AG09319 (cell line): ENCODE results near the gene TXNRD1.
"Not testable (repeated sequence)": the region's sequence is repeated elsewhere in the genome, so short reads cannot be mapped to it uniquely, and the experiment has no call there.

Source experiments
- DNase-seq: peaks from one replicate; pipeline ENCODE4 v3.0.0-alpha.2; 2010; ENCODE audit warnings: low read depth; ENCODE audit errors: extremely low read depth
- TF ChIP-seq, protein P1 (sequence below): IDR thresholded peaks from 2 replicates; pipeline ENCODE4 v1.5.1; 2011; ENCODE audit warnings: low read depth, mild to moderate bottlenecking, inconsistent platforms, low read length, moderate library complexity

TXNRD1 gene

DNA sequence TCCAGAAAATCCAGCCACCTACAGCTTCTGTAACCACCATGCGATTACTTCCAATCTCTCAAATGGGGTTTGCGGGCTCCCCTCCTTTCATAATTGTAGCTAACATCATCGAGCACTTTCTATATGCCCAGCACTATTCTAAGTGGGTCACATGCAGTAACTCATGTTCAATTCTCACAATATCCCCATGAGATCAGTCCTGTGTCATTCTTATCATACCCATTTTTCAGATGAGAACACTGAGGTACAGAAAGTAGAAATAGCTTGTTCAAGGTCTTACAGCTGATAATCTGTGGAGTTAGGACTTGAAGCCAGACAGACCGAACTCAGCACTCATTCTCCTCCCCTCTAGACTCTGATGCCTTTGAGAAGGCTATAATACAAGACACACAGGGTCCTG, 162.8 kb downstream of the TXNRD1 start:
- no peak for DNase-seq
- TF ChIP-seq, protein P1, sequence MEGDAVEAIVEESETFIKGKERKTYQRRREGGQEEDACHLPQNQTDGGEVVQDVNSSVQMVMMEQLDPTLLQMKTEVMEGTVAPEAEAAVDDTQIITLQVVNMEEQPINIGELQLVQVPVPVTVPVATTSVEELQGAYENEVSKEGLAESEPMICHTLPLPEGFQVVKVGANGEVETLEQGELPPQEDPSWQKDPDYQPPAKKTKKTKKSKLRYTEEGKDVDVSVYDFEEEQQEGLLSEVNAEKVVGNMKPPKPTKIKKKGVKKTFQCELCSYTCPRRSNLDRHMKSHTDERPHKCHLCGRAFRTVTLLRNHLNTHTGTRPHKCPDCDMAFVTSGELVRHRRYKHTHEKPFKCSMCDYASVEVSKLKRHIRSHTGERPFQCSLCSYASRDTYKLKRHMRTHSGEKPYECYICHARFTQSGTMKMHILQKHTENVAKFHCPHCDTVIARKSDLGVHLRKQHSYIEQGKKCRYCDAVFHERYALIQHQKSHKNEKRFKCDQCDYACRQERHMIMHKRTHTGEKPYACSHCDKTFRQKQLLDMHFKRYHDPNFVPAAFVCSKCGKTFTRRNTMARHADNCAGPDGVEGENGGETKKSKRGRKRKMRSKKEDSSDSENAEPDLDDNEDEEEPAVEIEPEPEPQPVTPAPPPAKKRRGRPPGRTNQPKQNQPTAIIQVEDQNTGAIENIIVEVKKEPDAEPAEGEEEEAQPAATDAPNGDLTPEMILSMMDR, result no peak

DNA sequence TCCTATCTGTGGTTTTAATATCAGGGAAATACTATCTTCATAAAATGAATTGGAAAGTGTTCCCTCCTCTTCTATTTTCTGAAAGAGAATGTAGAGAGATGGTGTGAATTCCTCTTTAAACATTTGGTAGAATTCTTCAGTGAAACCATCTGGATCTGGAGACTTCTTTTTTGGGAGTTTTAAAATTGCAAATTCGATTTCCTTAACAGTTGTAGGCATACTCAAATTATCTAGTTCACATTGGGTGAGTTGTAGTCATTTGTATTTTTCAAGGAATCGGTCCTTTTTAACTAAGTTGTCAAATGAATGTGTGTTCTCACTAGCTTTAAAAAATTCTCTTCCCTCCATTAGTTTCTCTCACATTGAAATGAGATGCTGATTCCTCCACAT, 165.8 kb downstream of the TXNRD1 start:
- TF ChIP-seq, protein P1, result no peak
- no peak for DNase-seq

DNA sequence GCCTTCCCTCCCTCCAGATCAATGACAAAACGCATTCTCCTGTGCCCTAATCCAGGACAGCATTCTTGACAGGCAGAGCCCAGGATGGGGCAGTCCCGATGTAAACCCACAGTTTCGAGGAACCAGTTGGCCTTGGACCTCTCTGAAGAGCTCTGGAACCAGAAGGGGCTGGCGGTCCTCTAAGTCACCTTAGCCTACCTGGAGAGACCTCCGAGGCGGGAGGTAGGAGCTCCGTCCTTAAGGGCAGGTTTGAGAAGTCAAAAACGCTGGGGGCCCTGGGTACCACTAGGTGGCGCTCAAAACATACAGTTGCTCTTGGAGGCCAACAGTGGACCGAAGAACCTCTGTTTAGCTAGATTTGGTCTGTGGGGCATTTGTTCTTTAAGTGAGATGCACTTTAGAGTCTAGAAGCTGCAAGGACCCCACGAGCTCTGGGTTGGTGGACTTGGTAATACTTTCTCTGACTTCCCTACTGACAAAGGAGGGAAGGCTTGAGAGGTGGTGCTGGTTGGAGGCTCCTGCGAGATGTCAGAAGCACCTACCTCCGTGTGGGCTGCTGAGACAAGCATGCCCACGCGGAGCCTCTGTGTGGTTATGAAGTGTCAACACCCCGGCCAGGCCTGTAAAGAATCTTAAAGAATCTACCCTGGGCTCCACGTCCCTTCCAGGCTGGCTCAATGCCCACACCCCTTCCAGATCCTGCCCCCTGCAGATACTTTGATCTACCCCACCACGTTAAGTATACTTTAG, 166.3 kb downstream of the TXNRD1 start:
- DNase-seq, result peak; percentile 47
- TF ChIP-seq, protein P1, result peak; percentile 98

DNA sequence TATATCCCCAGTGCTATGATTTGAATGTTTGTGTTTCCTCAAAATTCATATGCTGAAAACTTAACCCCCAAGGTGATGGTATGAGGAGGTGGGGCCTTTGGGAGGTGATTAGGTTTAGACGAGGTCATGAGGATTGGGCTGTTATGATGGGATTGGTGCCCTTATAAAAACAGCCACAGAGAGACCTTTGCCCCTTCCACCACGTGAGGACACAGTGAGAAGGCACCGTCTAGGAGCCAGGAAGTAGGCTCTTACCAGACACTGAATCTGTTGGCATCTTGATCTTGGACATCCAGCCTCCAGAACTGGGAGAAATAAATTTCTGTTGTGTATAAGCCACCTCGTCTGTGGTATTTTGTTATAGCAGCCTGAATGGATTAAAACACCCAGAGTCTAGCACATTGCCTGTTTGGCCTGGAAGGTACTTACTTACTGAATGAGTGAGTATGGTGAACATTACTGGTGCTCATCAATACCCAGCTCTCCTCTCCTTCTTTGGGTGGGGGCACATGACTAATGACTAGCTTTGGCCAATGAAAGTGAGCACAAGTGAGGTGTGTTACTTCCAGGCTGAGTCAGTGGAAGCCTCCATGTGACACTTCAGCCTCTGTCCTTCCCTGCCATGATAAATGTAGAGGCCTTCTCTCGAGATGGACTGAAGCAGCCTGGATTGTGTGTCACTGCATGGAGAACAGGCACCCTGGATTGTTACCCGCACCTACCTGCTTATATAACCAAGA, 168.7 kb downstream of the TXNRD1 start:
- TF ChIP-seq, protein P1, result no peak
- no peak for DNase-seq

DNA sequence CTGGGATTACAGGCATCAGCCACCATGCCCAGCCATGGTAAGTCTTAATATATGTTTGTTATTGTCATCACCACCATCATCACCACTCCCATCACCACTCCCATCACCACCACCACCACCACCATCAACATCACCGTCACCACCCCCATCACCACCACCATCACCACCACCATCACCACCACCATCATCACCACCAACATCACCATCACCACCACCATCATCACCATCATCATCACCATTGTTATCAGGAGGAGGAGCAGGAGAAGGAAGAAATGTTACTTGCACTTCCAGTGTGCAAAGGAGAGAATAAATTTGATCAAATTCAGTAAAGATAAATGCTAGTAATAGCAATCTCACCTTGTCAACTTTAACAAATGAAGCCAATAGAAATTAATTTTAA, 169.9 kb downstream of the TXNRD1 start:
- TF ChIP-seq, protein P1, result no peak
- no peak for DNase-seq

DNA sequence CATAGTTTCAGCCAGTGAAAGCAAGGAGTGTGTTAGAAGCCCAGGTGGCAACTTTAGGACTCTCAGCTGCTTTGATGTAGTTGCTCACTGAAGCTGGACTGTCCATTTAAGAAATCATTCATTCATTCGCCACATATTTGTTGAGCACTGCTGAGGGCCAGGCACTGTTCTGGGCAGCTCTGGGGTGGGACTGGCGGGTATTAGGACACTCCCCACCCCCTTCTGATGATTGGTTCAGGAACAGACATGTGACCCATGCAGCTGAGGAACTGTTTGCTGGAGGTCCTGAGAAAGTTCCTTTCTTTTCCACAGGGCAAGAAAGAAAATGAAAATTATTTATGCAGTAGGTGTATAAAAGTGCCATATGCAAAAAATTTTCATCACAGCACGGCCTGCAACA, 170.9 kb downstream of the TXNRD1 start:
- DNase-seq, result no peak
- TF ChIP-seq, protein P1, result no peak

DNA sequence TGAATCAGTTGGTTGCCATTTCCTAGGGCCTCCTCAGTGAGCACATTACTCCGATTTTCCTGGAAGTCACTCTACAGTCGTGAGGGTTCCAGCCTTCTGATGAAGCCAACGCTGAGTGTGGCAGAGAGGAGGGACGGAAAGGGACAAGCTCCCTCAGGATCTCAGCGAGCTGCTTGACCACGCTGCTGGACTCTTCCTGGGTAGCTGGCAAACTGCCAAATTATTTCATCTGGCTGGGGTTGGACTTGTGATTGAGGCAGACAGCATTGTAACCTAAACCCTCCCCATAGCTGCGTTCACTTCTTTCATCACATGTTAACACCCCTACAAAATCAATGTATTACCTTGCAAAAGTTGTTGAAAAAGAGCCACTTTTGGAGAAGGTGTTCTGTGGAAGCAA, 171.6 kb downstream of the TXNRD1 start:
- no peak for DNase-seq

DNA sequence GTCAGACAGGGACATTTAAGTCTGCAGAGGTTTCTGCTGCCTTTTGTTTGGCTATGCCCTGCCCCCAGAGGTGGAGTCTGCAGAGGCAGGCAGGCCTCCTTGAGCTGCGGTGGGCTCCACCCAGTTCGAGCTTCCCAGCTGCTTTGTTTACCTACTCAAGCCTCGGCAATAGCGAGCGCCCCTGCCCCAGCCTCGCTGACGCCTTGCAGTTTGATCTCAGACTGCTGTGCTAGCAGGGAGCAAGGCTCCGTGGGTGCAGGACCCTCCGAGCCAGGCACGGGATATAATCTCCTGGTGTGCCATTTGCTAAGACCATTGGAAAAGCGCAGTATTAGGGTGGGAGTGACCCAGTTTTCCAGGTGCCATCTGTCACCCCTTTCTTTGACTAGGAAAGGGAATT, 178.5 kb downstream of the TXNRD1 start:
- not testable (repeated sequence) for DNase-seq

More for the DNA sequence above, 171.6 kb downstream of the TXNRD1 start:
- TF ChIP-seq, protein P1, result no peak
